Frontal cortex (tissue), 4 donors: Measurements from ENCODE around the gene CACHD1. TPM values are rescaled to one million over a fixed set of nuclear protein-coding genes. Genes with fewer than 3 reads are reported as not detected.

ENCODE experiments used
- DNase-seq, 2 donors: peaks; one replicate each; pipeline ENCODE4 v3.0.0; 2012; ENCODE audit warnings: low spot score in 2 of 2
- FAIRE-seq: peaks from 2 replicates; lab custom pipeline; 2012; peaks lifted over from hg19 to GRCh38; lab: Jason Lieb, UNC
- total RNA-seq: library from RNA; depleted of rRNA; stranded (reverse); fragments of >200 nt; gene quantifications from one replicate; pipeline ENCODE4 v1.2.3, GENCODE V29; 2014
- donor health status: control.
- donor health status: control.
- donor health status: control.

Gene CACHD1
- total RNA-seq, 1 donor from 2014 or later = 17.5 TPM

DNA sequence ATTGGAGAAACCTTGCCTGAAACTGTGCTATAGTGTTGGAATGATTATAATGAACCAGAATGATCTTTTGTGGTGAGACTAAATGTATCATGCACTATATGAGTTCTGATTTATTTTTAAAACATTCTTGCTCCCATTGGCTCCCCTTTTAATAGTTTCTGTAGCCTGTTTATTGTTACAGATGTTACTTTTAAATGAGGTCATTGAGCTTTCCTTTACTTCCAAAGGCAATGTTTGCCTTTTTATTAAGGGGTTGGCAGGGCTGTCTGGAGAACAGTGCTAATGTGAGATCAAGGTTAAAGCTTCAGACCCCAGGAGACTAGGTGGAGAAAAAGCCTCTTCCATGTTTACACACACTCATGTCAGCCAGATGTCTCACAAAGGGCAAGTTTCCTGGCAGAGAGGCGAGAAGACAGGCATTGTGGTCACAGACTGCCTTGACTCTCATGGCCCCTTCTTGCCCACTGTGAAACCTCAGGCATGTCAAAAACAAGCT, 154.3 kb downstream of the CACHD1 start:
- FAIRE-seq (no peak), DNase-seq (no peak)

DNA sequence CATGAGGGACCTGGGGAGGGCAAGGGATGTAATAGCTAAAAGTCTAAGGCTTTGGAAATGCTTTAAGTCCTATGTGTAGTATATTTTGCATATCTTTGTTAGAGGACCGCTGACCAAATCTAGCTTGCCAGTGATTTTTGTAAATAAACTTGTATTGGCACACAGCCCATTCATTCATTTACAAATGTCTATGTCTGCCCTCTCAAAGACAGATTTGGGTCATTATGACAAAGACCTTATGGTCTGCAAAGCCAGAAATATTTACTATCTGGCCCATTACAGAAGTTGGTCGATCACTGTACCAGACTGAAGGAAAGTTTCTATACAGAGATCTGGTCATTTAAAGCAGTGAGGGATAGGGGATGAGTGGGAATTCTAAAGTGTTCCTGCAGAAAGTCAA, 154.9 kb downstream of the CACHD1 start:
- no peak for DNase-seq
- no peak for FAIRE-seq

DNA sequence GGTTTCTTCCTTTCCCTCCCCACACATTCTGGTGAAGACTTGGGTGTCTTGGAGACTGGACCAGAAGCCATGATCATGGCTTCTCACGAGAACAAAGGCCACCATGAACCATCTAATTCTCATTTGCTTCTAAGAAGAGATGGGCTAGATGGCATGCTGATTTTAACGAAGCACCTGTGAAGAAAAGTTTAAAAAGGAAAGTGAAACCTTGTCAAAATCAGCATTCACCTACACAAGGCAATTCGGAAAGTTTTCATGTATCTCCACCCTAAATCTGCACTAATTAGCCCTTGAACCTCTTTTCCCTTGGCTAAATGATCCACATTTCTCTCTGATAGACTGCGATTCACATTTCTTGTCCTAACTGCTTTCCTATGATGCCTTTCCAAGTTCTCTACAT, 160.7 kb downstream of the CACHD1 start:
- DNase-seq (no peak), FAIRE-seq (no peak)

DNA sequence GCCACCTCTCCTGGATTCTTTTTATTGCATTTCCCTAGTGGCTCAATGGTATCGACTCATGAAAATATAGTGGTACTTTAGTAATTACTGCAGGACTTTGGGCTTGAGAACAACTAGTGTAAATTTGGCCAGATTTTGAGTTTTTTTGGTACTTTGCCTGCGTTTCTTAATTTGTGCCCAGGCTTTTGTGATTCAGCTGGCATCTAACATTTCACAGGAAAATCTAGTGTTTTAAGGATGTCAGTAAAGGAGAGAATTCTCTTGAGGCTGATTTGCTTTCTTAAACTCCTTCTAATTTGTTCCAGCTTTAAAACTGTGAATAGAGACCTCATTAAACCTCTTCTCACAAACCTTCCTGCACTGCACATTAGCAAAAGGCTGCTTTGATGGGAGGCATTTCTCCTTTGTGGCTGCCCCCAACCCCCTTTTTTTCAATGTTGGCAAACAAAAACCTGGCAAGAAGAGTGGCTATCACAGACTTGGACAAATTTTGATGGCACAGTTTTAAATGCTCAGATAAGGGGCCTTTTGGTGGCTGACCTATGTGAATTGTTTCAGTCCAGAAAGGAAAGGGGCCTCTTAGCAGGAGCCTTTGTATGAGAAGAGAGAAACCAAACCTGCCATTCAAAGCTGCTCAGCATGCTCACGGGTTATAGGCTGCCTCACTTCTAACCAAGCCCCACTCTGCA, 161.6 kb downstream of the CACHD1 start:
- DNase-seq (no peak), FAIRE-seq (no peak)

DNA sequence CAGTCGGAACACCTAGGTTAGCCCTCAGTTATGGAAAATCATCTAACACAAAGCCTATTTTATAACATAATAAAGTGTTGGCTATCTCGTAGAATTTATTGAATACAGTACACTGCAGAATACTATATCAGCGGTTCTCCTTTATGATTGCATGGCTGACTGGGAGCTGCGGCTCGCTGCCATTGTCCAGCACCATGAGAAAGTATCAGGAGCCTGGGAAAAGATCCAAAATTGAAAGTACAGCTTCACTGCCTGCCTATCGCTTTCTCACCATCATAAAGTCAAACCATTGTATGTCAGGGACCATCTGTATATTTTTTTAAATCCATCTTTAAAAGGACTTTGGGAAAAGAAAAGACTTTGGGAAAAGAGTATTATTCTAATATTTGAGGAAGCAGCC, 163.0 kb downstream of the CACHD1 start:
- FAIRE-seq (no peak), DNase-seq (no peak)

DNA sequence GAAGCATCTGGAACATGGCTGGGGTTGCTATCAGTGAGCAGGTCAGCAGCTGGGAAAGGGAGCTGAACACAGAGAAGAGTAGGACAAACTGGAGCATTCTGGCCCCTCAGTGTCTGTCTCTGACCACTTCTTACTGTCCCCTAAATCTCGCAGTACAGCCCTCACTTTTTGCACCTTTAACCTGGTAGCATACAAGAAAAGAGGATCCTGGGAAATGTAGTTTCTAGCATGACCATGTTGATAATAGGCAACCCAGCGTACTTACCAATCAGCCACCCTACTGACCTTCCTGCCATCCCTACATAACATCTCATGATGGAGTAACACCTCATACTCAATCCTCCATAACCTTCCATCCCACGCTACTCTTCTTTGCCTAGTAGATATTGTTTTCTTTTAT, 175.8 kb downstream of the CACHD1 start:
- FAIRE-seq (no peak), DNase-seq (no peak)

DNA sequence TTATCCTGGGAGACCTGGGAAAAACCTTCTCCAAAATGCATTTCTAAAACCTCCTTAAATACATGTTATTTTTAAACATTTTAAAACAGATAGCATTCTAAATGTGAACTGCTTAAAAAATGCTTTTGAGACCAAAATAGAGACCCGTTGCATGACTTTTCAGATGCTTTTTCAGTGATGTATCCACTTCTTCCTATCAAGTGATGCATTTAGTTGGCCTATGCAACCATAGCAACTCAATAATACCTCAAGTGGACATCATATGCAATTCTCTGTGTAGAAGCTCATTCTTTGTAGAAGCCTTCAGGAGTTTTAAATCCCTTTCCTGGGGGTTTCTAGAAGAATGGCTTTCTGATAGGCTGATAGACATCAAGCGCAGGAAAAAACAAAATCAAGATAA, 180.5 kb downstream of the CACHD1 start:
- FAIRE-seq = no peak

DNA sequence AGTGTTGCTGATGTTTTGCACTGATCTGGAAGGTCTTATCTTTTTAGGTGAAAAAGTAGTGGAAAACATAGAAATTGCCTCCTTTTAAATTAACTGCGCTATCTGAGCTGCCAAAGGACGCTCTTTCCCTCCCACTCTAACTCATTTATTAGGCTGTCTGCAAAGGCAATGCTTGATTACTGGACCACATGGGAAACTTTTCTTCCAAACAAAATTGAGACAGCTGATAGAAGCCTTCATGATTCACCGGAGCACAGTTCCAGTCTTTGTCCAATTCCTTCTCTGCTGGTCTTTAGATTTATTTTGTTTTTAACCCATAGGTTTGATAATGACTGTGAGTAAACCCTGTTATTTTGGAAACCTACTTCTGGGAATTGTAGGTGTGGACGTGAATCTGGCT, 181.9 kb downstream of the CACHD1 start:
- FAIRE-seq = no peak
- DNase-seq = no peak

More for the DNA sequence above, 180.5 kb downstream of the CACHD1 start:
- no peak for DNase-seq

DNA sequence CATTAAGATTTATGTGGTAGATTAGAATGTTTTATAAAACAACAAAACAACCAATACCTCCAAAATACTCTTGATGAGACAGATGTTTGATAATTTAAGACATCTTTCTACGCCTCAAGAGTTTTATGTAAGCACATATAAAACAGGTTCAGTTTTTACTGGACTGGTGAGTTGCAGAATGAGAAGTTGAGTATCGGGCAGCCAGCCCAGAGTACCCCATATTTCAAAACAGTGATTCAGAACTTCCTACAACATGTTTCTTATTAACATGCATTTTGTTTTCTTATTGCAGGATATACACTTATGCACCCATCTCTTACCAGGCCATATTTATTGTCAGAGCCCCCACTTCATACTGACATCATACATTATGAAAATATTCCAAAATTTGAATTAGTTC, 183.5 kb downstream of the CACHD1 start:
- no peak for FAIRE-seq

DNA sequence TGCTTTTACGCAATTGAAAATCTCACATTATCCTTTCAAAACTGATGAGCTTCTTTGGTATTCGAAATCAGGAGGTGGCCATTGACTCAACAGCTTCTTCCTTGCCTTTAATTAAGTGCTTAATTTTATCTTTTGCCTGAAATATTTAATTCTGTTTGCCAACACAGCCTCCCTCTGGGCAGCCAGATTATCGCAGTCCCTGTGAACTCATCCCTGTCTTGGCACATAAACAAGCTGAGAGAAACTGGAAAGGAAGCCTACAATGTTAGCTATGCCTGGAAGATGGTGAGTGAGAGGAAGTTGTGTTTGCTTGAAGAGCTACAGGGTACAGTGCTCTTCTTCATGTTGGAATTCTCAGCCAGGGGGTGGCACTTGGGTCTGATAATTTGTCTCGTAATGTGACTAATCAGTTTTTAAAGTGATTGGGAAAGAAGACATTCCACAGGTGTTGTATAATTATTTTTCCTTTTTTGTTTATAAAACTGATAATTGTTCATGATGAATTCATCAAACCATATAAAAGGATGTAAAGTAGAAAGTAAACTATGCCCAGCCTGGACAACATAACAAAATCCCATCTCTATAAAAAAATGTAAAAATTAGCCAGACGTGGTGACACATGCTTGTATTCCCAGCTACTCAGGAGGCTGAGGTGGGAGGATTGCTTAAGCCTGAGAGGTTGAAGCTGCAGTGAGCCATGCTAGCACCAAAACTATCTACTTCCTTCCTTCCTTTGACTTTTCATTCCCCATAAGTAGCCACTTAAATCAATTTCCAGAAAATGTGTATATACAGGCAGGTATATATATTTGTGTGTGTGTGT, 184.8 kb downstream of the CACHD1 start:
- no peak for FAIRE-seq
- DNase-seq = no peak

More for the DNA sequence above, 183.5 kb downstream of the CACHD1 start:
- DNase-seq = no peak

DNA sequence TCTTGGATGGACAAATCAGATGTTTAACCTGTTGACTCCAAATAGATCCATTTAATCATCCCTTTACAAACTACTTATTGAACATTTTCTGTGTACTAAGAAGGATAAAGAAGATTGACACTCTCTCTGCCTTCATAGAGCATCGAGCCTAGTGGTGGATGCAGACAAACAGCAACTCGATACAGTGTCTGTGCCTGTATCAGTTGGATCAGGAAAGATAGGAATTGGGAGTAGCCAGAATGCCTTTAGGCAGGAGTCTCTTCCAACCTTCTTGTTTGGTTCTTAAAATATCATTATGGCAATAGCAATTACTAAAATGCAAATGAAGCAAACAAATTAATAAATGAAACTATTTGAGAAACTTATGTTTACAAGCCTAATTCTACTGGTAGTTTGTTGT, 185.9 kb downstream of the CACHD1 start:
- DNase-seq = no peak
- FAIRE-seq = no peak

DNA sequence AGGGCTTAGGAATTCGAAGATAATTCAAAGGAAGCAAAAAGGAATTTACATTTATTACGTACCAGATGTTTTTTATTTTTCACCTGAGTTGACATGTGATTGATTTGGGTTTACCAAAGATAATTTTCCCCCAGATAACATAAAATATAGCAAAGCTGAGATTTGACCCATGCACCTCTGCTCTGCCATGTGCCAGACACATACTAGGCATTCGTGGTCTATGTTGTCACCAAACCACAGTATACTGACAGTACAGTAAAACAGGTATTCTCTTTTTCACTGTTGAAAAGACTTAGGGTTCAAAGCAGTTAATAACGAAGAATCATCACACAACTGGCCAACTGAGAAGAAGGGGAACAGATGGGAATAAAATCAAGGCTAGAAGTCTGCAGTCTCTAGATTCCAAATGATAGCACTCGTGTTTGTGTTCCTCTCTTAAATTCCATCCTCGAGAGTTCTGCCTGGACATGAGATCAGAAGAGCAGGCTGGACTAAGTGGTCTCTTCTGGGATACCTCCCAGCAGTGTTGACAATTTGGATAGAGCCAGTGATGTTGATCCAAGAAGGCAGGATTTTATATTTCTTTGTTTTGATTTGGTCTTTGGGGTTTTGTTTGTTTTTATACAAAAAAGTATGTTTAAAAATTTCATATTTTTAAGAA, 189.7 kb downstream of the CACHD1 start:
- FAIRE-seq = no peak
- no peak for DNase-seq

DNA sequence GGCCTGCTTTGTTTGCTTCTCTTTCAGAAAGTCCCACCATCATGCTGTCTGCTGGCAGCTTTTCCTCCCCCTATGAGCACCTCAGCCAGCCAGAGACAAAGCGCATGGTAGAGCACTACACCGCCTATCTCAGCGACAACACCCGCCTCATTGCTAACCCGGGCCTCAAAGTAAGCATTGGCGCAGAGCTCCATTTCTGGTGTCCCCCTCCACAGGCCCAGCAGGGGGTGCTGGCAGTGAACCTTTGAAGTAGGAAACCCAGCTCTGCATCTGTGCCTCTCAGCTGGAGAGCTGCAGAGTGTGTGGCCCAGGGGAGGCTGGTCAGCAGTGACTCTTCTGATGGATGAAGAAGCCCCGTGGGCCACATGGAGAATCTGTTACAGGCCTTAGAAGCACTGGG, 193.7 kb downstream of the CACHD1 start:
- DNase-seq = no peak
- no peak for FAIRE-seq

DNA sequence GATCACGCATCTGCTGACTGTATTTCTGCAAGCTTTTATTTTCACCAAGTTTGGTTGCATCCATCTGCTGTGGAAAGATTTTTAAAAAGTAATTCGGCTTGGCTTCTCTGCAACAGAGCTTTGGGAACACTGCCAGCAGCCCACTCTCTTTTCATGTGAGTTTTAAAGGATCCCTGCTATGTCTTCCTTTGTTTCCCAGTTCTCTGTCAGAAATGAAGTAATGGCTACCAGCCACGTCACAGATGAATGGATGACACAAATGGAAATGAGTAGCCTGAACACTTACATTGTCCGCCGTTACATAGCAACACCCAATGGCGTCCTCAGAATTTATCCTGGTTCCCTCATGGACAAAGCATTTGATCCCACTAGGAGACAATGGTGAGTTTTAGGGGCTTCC, 194.4 kb downstream of the CACHD1 start:
- FAIRE-seq (no peak), DNase-seq (peak in 1 of 2 donors; percentile 27)

DNA sequence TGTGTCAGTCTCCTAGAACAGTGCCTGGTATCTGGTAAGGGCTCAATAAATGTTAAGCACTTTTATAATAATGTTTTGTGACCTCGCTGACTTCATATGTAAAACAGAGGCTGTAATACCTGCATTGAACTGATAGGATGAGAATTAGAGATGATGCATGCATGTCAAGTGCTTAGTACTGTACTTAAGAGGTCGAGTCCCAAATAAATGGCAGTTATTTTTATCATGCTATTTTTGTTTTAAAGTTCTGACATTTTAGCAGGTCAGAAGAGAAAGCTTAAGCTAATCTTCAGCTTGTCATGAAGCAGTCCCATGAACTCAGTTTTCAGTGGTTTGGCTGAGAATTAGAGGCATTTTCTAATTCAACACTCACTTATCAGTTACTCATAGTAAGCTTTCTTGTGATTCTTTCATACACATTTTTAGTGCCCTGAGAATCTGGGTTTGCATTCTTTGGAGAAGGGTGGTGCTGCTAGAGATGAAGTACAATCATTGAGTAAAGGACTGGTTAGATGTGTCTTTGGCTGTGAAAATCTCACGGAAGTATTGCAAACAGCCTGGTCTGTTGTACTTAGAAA, 199.3 kb downstream of the CACHD1 start:
- FAIRE-seq (no peak), DNase-seq (no peak)

DNA sequence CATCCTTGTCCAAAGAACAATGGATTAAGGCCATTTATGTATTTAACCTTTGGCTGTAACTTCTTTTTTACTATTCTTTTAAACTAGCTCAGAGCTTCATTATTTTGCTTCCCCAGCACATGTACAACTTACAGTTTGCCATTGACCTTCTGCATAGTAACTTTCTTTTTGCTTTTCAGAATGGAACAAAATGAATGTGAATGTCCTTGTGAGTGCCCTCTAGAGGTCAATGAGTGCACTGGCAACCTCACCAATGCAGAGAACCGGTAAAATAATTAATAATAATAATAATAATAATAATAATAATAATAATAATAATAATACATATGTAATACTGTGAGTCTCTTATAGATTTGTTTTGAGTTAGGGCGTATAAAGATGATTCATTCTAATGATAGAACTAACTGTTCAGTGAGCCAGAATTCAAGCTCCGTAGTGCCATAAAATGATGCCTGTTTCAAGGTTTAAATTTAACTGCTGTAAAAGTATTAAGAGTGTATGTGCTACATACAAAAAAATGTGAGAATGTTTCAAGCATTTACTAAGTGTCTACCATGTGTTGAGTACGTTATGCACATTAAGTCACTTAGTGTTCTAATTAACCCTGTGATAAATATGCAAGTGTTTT, 205.9 kb downstream of the CACHD1 start:
- no peak for DNase-seq
- FAIRE-seq = peak; percentile 26

DNA sequence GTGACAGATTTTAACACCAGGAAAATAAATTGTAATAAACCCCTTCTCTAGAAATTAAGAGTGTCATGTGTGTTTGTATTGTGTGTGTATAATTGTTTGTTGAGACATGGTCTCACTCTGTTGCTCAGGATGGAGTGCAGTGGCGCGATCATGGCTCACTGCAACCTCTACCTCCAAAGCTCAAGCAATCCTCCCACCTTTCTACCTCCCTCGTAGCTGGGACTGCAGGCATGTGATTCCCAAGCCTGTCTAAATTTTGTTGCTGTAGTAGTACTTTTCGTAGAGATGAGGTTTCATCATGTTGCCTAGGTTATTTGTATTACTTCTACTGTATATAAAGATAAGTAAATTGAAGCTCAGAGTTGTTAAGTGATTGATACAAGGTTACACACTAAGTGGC, 206.5 kb downstream of the CACHD1 start:
- FAIRE-seq (no peak), DNase-seq (no peak)

DNA sequence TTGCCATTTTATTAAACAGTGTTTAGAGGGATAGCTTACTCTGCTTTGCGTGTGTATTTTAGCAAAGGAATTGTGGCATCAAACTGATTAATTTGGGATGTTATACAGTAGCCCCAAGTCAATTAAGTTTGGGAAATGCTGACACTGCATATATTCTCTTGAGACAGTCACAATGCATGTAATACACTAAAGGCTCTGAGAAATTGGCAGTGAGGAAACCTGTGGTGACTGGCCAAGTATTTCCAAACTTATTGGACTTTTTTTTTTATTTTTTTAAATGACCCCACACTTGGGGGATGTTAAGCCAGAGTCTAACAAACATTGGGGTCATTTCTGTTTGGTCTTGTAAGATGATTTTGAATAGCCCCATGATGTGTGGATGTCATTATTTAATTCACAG, 207.6 kb downstream of the CACHD1 start:
- FAIRE-seq (no peak), DNase-seq (no peak)

DNA sequence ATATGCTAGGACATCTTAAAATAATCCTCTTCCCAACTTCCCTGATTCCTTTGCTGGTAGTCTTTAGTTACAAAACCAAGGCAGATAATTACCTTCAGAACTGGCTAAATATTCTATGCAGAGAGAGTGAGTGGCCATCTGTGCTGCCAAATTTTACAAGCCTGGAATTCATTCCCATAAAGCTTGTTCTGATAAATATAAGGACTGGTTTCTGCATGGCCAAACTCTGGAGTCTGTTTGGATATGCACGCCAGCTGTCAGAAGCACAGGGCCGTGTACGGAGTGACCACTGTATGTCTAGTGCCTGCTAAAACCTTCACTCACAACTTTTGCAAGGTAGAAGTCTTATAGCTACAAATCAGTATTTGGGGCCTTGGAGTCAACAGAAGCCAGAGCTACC, 208.4 kb downstream of the CACHD1 start:
- FAIRE-seq (no peak), DNase-seq (no peak)

DNA sequence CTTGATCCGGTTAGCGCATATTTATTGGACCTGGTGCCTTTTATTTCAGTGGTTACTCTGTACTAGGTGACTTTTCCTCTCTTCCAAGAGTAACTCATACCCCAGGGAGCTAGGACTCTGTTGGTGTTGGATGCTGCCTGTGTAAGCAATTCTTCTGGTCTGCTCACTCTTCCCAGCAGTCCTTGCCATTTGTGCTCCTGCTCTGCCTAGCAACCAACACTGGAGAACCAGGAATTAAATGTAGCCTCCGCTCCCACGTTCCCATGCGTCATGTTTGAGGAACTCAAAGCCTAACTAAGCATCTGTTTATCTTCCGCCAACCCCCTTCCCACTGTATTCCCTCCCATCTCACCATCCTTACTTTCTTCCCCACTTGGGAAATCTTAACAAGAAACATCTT, 209.2 kb downstream of the CACHD1 start:
- no peak for FAIRE-seq
- no peak for DNase-seq
